Testis (tissue), 5 donors: ENCODE results near the gene AXDND1. TPM values are rescaled to one million over a fixed set of nuclear protein-coding genes. Genes with fewer than 3 reads are reported as not detected.

Experiments used
- DNase-seq: peaks from one replicate; pipeline ENCODE4 v3.0.0-alpha.2; 2019
- H3K27ac ChIP-seq, 2 donors: fragments of 200-600 bp; sonication (generic); one replicate each; pipeline ENCODE4 v1.5.1; 2019
- H3K27me3 ChIP-seq: fragments of 200-600 bp; sonication (generic); one replicate; pipeline ENCODE4 v1.5.1; 2019
- H3K36me3 ChIP-seq: fragments of 200-600 bp; sonication (generic); one replicate; pipeline ENCODE4 v1.5.1; 2017; ENCODE audit warnings: low read depth; ENCODE audit errors: missing control alignments
- H3K4me1 ChIP-seq: fragments of 200-600 bp; sonication (generic); one replicate; pipeline ENCODE4 v1.5.1; 2019
- H3K4me3 ChIP-seq, 2 donors: fragments of 200-600 bp; sonication (generic); one replicate each; pipeline ENCODE4 v1.5.1; 2017 to 2019
- H3K9me3 ChIP-seq: fragments of 200-600 bp; sonication (generic); one replicate; pipeline ENCODE4 v1.5.1; 2017
- CTCF ChIP-seq, 3 experiments: fragments of 450-650 bp in 2 of 3; fragments of 200-600 bp in 1 of 3; sonication (generic) in 1 of 3; IDR thresholded peaks; one replicate each; pipeline ENCODE4 v1.5.1; 2016 to 2019; ENCODE audit warnings: antibody characterized with exemption in 3 of 3, mild to moderate bottlenecking in 2 of 3, moderate library complexity in 1 of 3
- POLR2A ChIP-seq: fragments of 450-650 bp; IDR thresholded peaks from one replicate; pipeline ENCODE4 v1.6.1; 2017; ENCODE audit warnings: antibody characterized with exemption, mild to moderate bottlenecking, moderate library complexity
- WGBS, 2 donors: methylation state at CpG; one replicate each; pipeline ENCODE4 v1.1.5; 2018; 5-methylcytosine and 5-hydroxymethylcytosine counted together
- intact Hi-C: fragments of 100-400 bp; cut with DNase I; formaldehyde crosslinking; loops from one replicate; pipeline ENCODE4 v1.15.1; 2023; ENCODE audit warnings: low total_unique reads
- long read RNA-seq, 2 donors: transcript quantifications; one replicate each; lab custom pipeline, GENCODE V29; 2026
- polyA plus RNA-seq: library from polyadenylated mRNA; stranded (reverse); fragments of 350-450 nt; fragmentation: Illumina TruSeq; extraction: RNeasy Lipid Tissue Mini Kit (QIAGEN cat#74804); gene quantifications from one replicate; pipeline ENCODE4 v1.2.3, GENCODE V29; 2014; ENCODE audit warnings: low read depth, low replicate concordance; ENCODE audit not compliant: insufficient read depth
- total RNA-seq, 2 donors: library from RNA; depleted of rRNA; stranded (reverse); fragments of >200 nt; gene quantifications; one replicate each; pipeline ENCODE4 v1.2.3, GENCODE V29; 2016

Gene AXDND1
- total RNA-seq (10 to 100 TPM; 31.5 to 58.3 TPM), polyA plus RNA-seq (21.4 TPM)
- long read RNA-seq, donor 1, result 0 reads
- long read RNA-seq, donor 2, result 0 reads

GRCh38 chr1:179365342-179366092 lies at the start of gene AXDND1:
AXDND1 (plus strand) TSS chr1:179365971; CDS start chr1:179366510, 539 bp downstream.
- H3K4me3 ChIP-seq, result peak within 1 kb of the TSS; percentile 73 to 84
- H3K27ac ChIP-seq, result peak within 1 kb of the TSS; percentile 89 to 98
- H3K4me1 ChIP-seq, result no peaks in the 10 kb centered on the region
- TF ChIP-seq CTCF (IDR thresholded peaks at IDR 0.05), result peak in 1 of 3 experiments; percentile 15
- TF ChIP-seq POLR2A, result peak; percentile 15
- WGBS, 2 donors, result 6 to 7% methylated on average over 30 to 43 of the region's 43 CpGs
- no peaks in the 10 kb centered on the region for H3K36me3 ChIP-seq
- intact Hi-C loops, result loop anchor here (5.0 kb wide), 1 partner anchor 73 kb away; the partner anchor contains the start of gene SOAT1
- no peaks in the 10 kb centered on the region for H3K27me3 ChIP-seq
- DNase-seq, result peak; percentile 95
- no peaks in the 10 kb centered on the region for H3K9me3 ChIP-seq

- Histone ChIP-seq H3K4me1 (no peaks in the 10 kb centered on the region), H3K4me3 (no peak overlapping the region), H3K27me3 (no peaks in the 10 kb centered on the region), H3K36me3 (no peaks in the 10 kb centered on the region), H3K9me3 (no peaks in the 10 kb centered on the region), H3K27ac (no peak overlapping the region)
- DNase-seq, result no peak
- WGBS, 2 donors, result 89 to 90% methylated on average over 5 of the region's 5 CpGs
- no peak for TF ChIP-seq POLR2A
- TF ChIP-seq CTCF (IDR thresholded peaks at IDR 0.05), result no peak
- intact Hi-C loops, result no loop called here
Measured at GRCh38 chr1:179318491-179318890, 47.3 kb upstream of the AXDND1 start.

GRCh38 chr1:179321533-179322216 lies 44.1 kb upstream of the AXDND1 start:
- Histone ChIP-seq H3K36me3 (no peaks in the 10 kb centered on the region), H3K4me3 (no peak overlapping the region), H3K9me3 (no peaks in the 10 kb centered on the region), H3K27me3 (no peaks in the 10 kb centered on the region), H3K27ac (peak overlapping the region; percentile 41 to 74), H3K4me1 (no peaks in the 10 kb centered on the region)
- no peak for TF ChIP-seq CTCF (IDR thresholded peaks at IDR 0.05)
- TF ChIP-seq POLR2A, result no peak
- 93 to 94% methylated on average over 5 of the region's 5 CpGs for WGBS, 2 donors
- intact Hi-C loops, result no loop called here
- DNase-seq, result no peak

GRCh38 chr1:179322557-179322956 lies 43.2 kb upstream of the AXDND1 start:
- TF ChIP-seq CTCF (IDR thresholded peaks at IDR 0.05) (no peak), POLR2A (no peak)
- intact Hi-C loops, result no loop called here

More at GRCh38 chr1:179322557-179322956, 43.2 kb upstream of the AXDND1 start:
- no peak overlapping the region for H3K4me3 ChIP-seq
- no peak for DNase-seq
- no peaks in the 10 kb centered on the region for H3K27me3 ChIP-seq
- peak overlapping the region; percentile 0 to 74 for H3K27ac ChIP-seq
- H3K9me3 ChIP-seq, result no peaks in the 10 kb centered on the region
- H3K4me1 ChIP-seq, result no peaks in the 10 kb centered on the region
- H3K36me3 ChIP-seq, result no peaks in the 10 kb centered on the region
- 18 to 34% methylated on average over 3 of the region's 3 CpGs for WGBS, 2 donors
